Transverse colon (tissue), 4 donors: ENCODE measurements around the gene HOXA3. TPM values are rescaled to one million over a fixed set of nuclear protein-coding genes. Genes with fewer than 3 reads are reported as not detected.
A peak's percentile ranks its signal among the peaks of the same experiment; 100 is the strongest.

Source experiments
- DNase-seq: peaks from one replicate; pipeline ENCODE4 v3.0.0-alpha.2; 2019
- H3K27ac ChIP-seq, 4 donors: fragments of 200-600 bp; sonication (generic); 2 replicates each; pipeline ENCODE4 v1.5.1; 2016 to 2018; ENCODE audit warnings: inconsistent platforms in 4 of 4
- H3K27me3 ChIP-seq: fragments of 200-600 bp; sonication (generic); 2 replicates; pipeline ENCODE4 v1.5.1; 2017; ENCODE audit warnings: inconsistent platforms
- H3K36me3 ChIP-seq, 4 donors: fragments of 200-600 bp; sonication (generic); 2 replicates each; pipeline ENCODE4 v1.5.1; 2017 to 2019; ENCODE audit warnings: inconsistent platforms in 4 of 4
- H3K4me1 ChIP-seq, 4 donors: fragments of 200-600 bp; sonication (generic); 2 replicates each; pipeline ENCODE4 v1.5.1; 2017 to 2020; ENCODE audit warnings: inconsistent platforms in 4 of 4
- H3K4me3 ChIP-seq, 4 donors: fragments of 200-600 bp; sonication (generic); 1 replicate in 1 of 4; 2 replicates in 3 of 4; pipeline versions ENCODE4 v1.5.1 to v1.6.1; 2017 to 2019; ENCODE audit warnings: inconsistent platforms in 4 of 4
- H3K9me3 ChIP-seq, 2 donors: fragments of 200-600 bp; sonication (generic); 2 replicates each; pipeline ENCODE4 v1.5.1; 2017 to 2019; ENCODE audit warnings: inconsistent platforms in 2 of 2
- EP300 ChIP-seq: sonication (generic); formaldehyde crosslinking; IDR thresholded peaks from one replicate; pipeline ENCODE4 v1.6.1; 2017; ENCODE audit warnings: antibody characterized with exemption, low read depth
- POLR2A ChIP-seq: fragments of 450-650 bp; IDR thresholded peaks from one replicate; pipeline ENCODE4 v1.6.1; 2016; ENCODE audit warnings: antibody characterized with exemption, mild to moderate bottlenecking, moderate library complexity
- POLR2AphosphoS5 ChIP-seq, 3 donors: sonication (generic); formaldehyde crosslinking; IDR thresholded peaks; one replicate each; pipeline ENCODE4 v1.6.1; 2016; ENCODE audit warnings: antibody characterized with exemption in 3 of 3
- WGBS, 2 donors: methylation state at CpG; one replicate each; pipeline ENCODE4 v1.1.5; 2018; ENCODE audit warnings: low coverage in 1 of 2; 5-methylcytosine and 5-hydroxymethylcytosine counted together
- in situ Hi-C, 4 donors: fragments of 200-750 bp; cut with MboI; loops; one replicate each; pipeline versions ENCODE4 v1.15.0 to v1.15.1; 2017; ENCODE audit warnings: low sequenced_read_pairs in 3 of 4, low pct_ligation_motif_present in 1 of 4, low pct_unique_long_range_greater_than_20kb in 1 of 4
- intact Hi-C: fragments of 100-400 bp; cut with DNase I; formaldehyde crosslinking; loops from one replicate; pipeline ENCODE4 v1.15.1; 2023; ENCODE audit warnings: low total_unique reads
- total RNA-seq, 4 donors: library from RNA; depleted of rRNA; stranded (reverse); fragments of >200 nt; gene quantifications; one replicate each; pipeline ENCODE4 v1.1.0, GENCODE V29; 2016
- TF ChIP-seq, protein P1 (sequence below), 5 experiments: fragments of 200-600 bp in 3 of 5; fragments of 450-650 bp in 2 of 5; sonication (generic) in 3 of 5; IDR thresholded peaks; 1 replicate in 2 of 5; 2 replicates in 3 of 5; pipeline ENCODE4 v1.5.1; 2016 to 2017; ENCODE audit warnings: antibody characterized with exemption in 5 of 5, inconsistent platforms in 3 of 5, mild to moderate bottlenecking in 2 of 5, moderate library complexity in 1 of 5

Gene HOXA3
- total RNA-seq, 4 donors from 2014 or later: 14.1 to 27.3 (median 15.7) TPM

DNA sequence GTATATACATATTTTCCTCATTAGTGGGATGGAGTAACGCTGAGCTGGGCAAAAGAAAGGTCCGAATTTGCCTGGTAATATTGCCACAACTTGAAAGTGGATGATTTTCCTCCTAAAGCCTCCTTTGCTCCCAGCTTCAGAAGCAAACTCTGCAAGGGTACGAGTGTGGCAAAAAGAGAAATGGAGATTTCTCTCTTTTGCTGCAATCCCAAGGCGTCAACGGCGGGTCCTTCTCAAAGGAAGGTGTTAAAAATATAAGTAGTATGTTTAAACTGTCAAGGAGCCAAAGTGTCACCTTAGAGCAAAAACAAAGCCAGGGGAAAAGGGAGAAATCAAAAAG lies 37.5 kb downstream of the HOXA3 start:
- Histone ChIP-seq H3K4me1 (peaks cover 24 to 92% (median 80%) of the 10 kb centered on the region in 4 donors), H3K9me3 (no peaks in the 10 kb centered on the region), H3K4me3 (peak overlapping the region in 2 of 4 donors; percentile 43 to 59), H3K27me3 (no peaks in the 10 kb centered on the region), H3K36me3 (no peaks in the 10 kb centered on the region), H3K27ac (peak overlapping the region; percentile 90 to 96 (median 92))
- no peak for DNase-seq
- intact Hi-C loops (no loop called here), in situ Hi-C loops (no loop called here)
- no peak for TF ChIP-seq POLR2A
- no peak for TF ChIP-seq POLR2AphosphoS5 (IDR thresholded peaks at IDR 0.05)
- TF ChIP-seq, protein P1, sequence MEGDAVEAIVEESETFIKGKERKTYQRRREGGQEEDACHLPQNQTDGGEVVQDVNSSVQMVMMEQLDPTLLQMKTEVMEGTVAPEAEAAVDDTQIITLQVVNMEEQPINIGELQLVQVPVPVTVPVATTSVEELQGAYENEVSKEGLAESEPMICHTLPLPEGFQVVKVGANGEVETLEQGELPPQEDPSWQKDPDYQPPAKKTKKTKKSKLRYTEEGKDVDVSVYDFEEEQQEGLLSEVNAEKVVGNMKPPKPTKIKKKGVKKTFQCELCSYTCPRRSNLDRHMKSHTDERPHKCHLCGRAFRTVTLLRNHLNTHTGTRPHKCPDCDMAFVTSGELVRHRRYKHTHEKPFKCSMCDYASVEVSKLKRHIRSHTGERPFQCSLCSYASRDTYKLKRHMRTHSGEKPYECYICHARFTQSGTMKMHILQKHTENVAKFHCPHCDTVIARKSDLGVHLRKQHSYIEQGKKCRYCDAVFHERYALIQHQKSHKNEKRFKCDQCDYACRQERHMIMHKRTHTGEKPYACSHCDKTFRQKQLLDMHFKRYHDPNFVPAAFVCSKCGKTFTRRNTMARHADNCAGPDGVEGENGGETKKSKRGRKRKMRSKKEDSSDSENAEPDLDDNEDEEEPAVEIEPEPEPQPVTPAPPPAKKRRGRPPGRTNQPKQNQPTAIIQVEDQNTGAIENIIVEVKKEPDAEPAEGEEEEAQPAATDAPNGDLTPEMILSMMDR (IDR thresholded peaks at IDR 0.05): no peak
- no peak for TF ChIP-seq EP300
- 27 to 35% methylated on average over 5 to 6 of the region's 6 CpGs for WGBS, 2 donors

GRCh38 chr7:27113991-27114769 lies 38.2 kb downstream of the HOXA3 start:
- Histone ChIP-seq H3K9me3 (no peaks in the 10 kb centered on the region), H3K27me3 (no peaks in the 10 kb centered on the region), H3K36me3 (no peaks in the 10 kb centered on the region), H3K27ac (peak overlapping the region; percentile 90 to 96 (median 92)), H3K4me3 (peak overlapping the region; percentile 45 to 59 (median 50)), H3K4me1 (peaks cover 22 to 92% (median 78%) of the 10 kb centered on the region in 4 donors)
- DNase-seq: peak; percentile 52
- intact Hi-C loops (no loop called here), in situ Hi-C loops (no loop called here)
- 0 to 32% methylated on average over 4 to 14 of the region's 26 CpGs for WGBS, 2 donors
- TF ChIP-seq EP300 (no peak), POLR2AphosphoS5 (IDR thresholded peaks at IDR 0.05) (peak in 1 of 3 donors; percentile 16), POLR2A (no peak)
- TF ChIP-seq, protein P1 (IDR thresholded peaks at IDR 0.05): no peak

GRCh38 chr7:27112955-27113949 lies 39.1 kb downstream of the HOXA3 start:
- TF ChIP-seq, protein P1 (IDR thresholded peaks at IDR 0.05): no peak
- peak; percentile 31 for TF ChIP-seq POLR2A
- TF ChIP-seq EP300: peak; percentile 55
- peak; percentile 79 to 86 (median 82) for TF ChIP-seq POLR2AphosphoS5 (IDR thresholded peaks at IDR 0.05)
- Histone ChIP-seq H3K27ac (peak overlapping the region; percentile 90 to 96 (median 92)), H3K4me1 (peaks cover 14 to 92% (median 75%) of the 10 kb centered on the region in 4 donors), H3K27me3 (no peaks in the 10 kb centered on the region), H3K4me3 (peak overlapping the region; percentile 45 to 59 (median 50)), H3K9me3 (no peaks in the 10 kb centered on the region), H3K36me3 (no peaks in the 10 kb centered on the region)
- intact Hi-C loops (no loop called here), in situ Hi-C loops (no loop called here)
- WGBS, 2 donors: 32% methylated on average over 2 to 51 of the region's 57 CpGs
- peak; percentile 80 for DNase-seq

DNA sequence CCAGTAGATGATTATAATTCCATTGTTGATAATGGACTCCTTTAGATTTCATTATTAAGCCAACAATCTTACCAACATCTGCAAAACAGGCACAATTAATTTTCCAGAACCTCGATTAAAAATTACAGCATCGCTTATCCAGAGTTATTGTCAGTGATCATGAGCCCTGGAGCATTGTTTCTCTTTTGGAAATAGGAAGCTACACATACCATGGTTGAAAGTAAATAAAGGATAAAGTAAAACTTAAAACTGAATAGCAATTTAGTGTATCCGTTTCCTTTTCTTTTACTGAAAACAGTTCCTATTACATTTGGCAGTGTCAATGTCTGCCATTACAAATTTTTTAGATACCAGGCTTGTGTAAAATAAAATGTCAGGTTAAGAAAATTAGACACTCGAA lies 40.0 kb downstream of the HOXA3 start:
- Histone ChIP-seq H3K9me3 (no peaks in the 10 kb centered on the region), H3K36me3 (no peaks in the 10 kb centered on the region), H3K4me1 (peaks cover 12 to 91% (median 73%) of the 10 kb centered on the region in 4 donors), H3K27me3 (no peaks in the 10 kb centered on the region), H3K27ac (peak overlapping the region; percentile 90 to 96 (median 92)), H3K4me3 (no peak overlapping the region)
- DNase-seq: no peak
- TF ChIP-seq POLR2A (no peak), EP300 (no peak), POLR2AphosphoS5 (IDR thresholded peaks at IDR 0.05) (no peak)
- TF ChIP-seq, protein P1 (IDR thresholded peaks at IDR 0.05): no peak
- 37 to 39% methylated on average over 4 of the region's 4 CpGs for WGBS, 2 donors
- in situ Hi-C loops: no loop called here
- intact Hi-C loops: no loop called here
